Caco-2 (cell line): Measurements from ENCODE around the gene OXSR1. TPM values are rescaled to one million over a fixed set of nuclear protein-coding genes. Genes with fewer than 3 reads are reported as not detected.

Experiments
- BruUV-seq: library from RNA; stranded (reverse); fragments of 400-500 nt; replicated peaks from 2 replicates; lab custom pipeline; 2021; lab: Mats Ljungman, UMichigan
- CTCF ChIA-PET: fragments of 300-600 bp; sonication (Branson Sonifier 250); formaldehyde crosslinking; loops from one replicate; lab custom pipeline; 2022; ENCODE audit warnings: antibody characterized with exemption; lab: Charles Lee
- POLR2A ChIA-PET: fragments of 300-600 bp; sonication (Branson Sonifier 250); formaldehyde crosslinking; loops from one replicate; lab custom pipeline; 2022; ENCODE audit warnings: antibody characterized with exemption; lab: Charles Lee
- DNase-seq, 2 experiments: peaks; one replicate each; pipeline versions ENCODE4 v3.0.0 to v3.0.0-alpha.2; 2020 to 2022
- H3K27me3 ChIP-seq: replicated peaks from 2 replicates; pipeline ENCODE4 v1.6.0; 2011; ENCODE audit warnings: low read length; ENCODE audit not compliant: control insufficient read depth, insufficient read depth
- H3K36me3 ChIP-seq: 2 replicates; pipeline ENCODE4 v1.5.1; 2011; ENCODE audit warnings: low read length; ENCODE audit not compliant: control insufficient read depth, insufficient read depth
- H3K4me1 ChIP-seq: fragments of 250-450 bp; sonication (Bioruptor Pico); 2 replicates; pipeline ENCODE4 v1.5.1; 2020; ENCODE audit warnings: mild to moderate bottlenecking
- H3K4me3 ChIP-seq: 2 replicates; pipeline ENCODE4 v1.5.1; 2011; ENCODE audit warnings: low read depth, mild to moderate bottlenecking, control low read depth, low read length
- H3K9me3 ChIP-seq: fragments of 250-450 bp; sonication (Bioruptor Pico); 2 replicates; pipeline ENCODE4 v1.5.1; 2020; ENCODE audit warnings: mild to moderate bottlenecking, moderate library complexity
- H3K27ac Mint-ChIP-seq: one replicate; pipeline ENCODE4 v1.8.0; 2022; ENCODE audit warnings: mixed read lengths; ENCODE audit not compliant: unreplicated experiment
- H3K27me3 Mint-ChIP-seq: one replicate; pipeline ENCODE4 v1.8.0; 2022; ENCODE audit warnings: mixed read lengths; ENCODE audit not compliant: insufficient read depth, unreplicated experiment
- H3K36me3 Mint-ChIP-seq: one replicate; pipeline ENCODE4 v1.8.0; 2022; ENCODE audit warnings: mild to moderate bottlenecking, mixed read lengths; ENCODE audit not compliant: insufficient read depth, unreplicated experiment
- H3K4me1 Mint-ChIP-seq: one replicate; pipeline ENCODE4 v1.8.0; 2022; ENCODE audit warnings: low read depth, mixed read lengths; ENCODE audit not compliant: unreplicated experiment
- H3K4me3 Mint-ChIP-seq: one replicate; pipeline ENCODE4 v1.8.0; 2022; ENCODE audit warnings: mild to moderate bottlenecking, moderate library complexity, mixed read lengths; ENCODE audit not compliant: unreplicated experiment
- H3K9me3 Mint-ChIP-seq: one replicate; pipeline ENCODE4 v1.8.0; 2022; ENCODE audit warnings: mixed read lengths; ENCODE audit not compliant: unreplicated experiment
- intact Hi-C: fragments of 100-400 bp; cut with micrococcal nuclease; formaldehyde crosslinking; loops from one replicate; pipeline ENCODE4 v1.10.0; 2022; ENCODE audit not compliant: unreplicated experiment
- total RNA-seq: library from RNA; stranded (reverse); gene quantifications from 2 replicates; pipeline ENCODE4 v1.2.3, GENCODE V29; 2022
- TF ChIP-seq, protein P1 (sequence below), 2 experiments: fragments of 200-600 bp in 1 of 2; IDR thresholded peaks; 1 replicate in 1 of 2; 2 replicates in 1 of 2; pipeline versions ENCODE4 v1.5.1 to v1.8.0; 2011 to 2022; ENCODE audit warnings: antibody characterized with exemption in 1 of 2, control low read depth in 1 of 2, inconsistent platforms in 1 of 2, low read depth in 1 of 2, low read length in 1 of 2, mild to moderate bottlenecking in 1 of 2, moderate library complexity in 1 of 2; ENCODE audit not compliant: insufficient read depth in 1 of 2, severe bottlenecking in 1 of 2, unreplicated experiment in 1 of 2

OXSR1 gene
- total RNA-seq, 1 experiment from 2014 or later = 39.2 TPM

DNA sequence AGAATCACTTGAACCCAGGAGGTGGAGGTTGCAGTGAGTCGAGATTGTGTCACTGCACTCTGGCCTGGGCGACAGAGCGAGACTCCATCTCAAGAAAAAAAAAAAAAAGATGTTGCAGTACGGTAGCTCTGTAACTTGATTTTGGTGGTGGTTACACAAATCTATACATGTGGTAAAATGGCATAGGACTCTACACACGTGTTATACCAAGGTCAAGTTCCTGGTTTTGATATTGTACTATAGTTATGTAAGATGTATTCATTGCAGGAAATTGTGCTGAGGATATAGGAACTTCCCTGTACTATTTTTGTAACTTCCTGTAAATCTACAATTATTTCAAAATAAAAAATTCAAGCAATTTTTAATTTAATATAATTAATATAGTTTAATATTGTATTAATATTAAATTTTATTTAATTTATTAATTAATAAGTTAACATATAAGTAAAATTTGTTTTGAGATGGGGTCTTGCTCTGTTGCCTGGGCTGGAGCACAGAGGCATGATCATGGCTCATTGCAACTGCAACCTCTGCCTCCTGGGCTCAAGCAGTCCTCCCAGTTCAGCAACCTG, 16.9 kb upstream of the OXSR1 start:
- H3K4me1 Mint-ChIP-seq = no peaks in the 10 kb centered on the region
- no TSS peak for BruUV-seq
- ChIA-PET POLR2A (no interaction called here), CTCF (interaction anchor here (0.7 kb wide), 1 partner anchor 9 kb away, joined by 4 read pairs; no protein-coding TSS in a partner anchor)
- no peak for DNase-seq
- Histone ChIP-seq H3K9me3 (peaks cover 4% of the 10 kb centered on the region; the same call in 1 of the 2 replicates), H3K27me3 (no peaks in the 10 kb centered on the region), H3K4me3 (no peak overlapping the region), H3K4me1 (peaks cover under 1% of the 10 kb centered on the region; the same call in 1 of the 2 replicates), H3K36me3 (no peaks in the 10 kb centered on the region)
- peaks cover 13% of the 10 kb centered on the region for H3K9me3 Mint-ChIP-seq
- no peaks in the 10 kb centered on the region for H3K36me3 Mint-ChIP-seq
- H3K4me3 Mint-ChIP-seq = no peak overlapping the region
- H3K27ac Mint-ChIP-seq = no peak overlapping the region
- intact Hi-C loops = no loop called here
- TF ChIP-seq, protein P1, sequence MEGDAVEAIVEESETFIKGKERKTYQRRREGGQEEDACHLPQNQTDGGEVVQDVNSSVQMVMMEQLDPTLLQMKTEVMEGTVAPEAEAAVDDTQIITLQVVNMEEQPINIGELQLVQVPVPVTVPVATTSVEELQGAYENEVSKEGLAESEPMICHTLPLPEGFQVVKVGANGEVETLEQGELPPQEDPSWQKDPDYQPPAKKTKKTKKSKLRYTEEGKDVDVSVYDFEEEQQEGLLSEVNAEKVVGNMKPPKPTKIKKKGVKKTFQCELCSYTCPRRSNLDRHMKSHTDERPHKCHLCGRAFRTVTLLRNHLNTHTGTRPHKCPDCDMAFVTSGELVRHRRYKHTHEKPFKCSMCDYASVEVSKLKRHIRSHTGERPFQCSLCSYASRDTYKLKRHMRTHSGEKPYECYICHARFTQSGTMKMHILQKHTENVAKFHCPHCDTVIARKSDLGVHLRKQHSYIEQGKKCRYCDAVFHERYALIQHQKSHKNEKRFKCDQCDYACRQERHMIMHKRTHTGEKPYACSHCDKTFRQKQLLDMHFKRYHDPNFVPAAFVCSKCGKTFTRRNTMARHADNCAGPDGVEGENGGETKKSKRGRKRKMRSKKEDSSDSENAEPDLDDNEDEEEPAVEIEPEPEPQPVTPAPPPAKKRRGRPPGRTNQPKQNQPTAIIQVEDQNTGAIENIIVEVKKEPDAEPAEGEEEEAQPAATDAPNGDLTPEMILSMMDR (IDR thresholded peaks at IDR 0.05; ENCODE audit: insufficient read depth in 1 of 2, low read depth in 1 of 2, low read length in 1 of 2, severe bottlenecking in 1 of 2, unreplicated experiment in 1 of 2) = no peak
- no peaks in the 10 kb centered on the region for H3K27me3 Mint-ChIP-seq

DNA sequence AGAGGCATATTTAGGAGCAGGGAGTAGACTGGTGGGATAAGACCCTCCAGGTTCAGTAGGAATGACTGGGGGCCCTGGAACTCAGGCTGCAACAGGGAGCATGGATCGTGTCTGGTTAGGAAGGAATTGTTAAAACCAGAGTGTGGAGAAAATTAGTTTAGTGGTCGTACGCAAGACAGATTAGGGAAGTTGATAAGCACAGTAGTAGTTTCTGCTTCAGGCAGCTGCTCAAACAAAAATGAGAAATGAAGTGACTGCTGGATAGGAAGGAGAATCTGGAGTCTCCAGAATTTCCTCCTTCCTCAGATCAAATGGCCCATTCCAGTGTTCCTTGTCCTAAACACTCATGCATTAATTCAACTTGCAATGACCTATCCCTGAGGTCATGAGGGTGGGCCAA, 15.6 kb upstream of the OXSR1 start:
- peaks cover 14% of the 10 kb centered on the region for H3K4me1 ChIP-seq
- peaks cover 13% of the 10 kb centered on the region for H3K9me3 Mint-ChIP-seq
- H3K36me3 ChIP-seq = no peaks in the 10 kb centered on the region
- no peak overlapping the region for H3K4me3 Mint-ChIP-seq
- H3K4me1 Mint-ChIP-seq = no peaks in the 10 kb centered on the region
- H3K27ac Mint-ChIP-seq = no peak overlapping the region
- CTCF ChIA-PET = no interaction called here
- H3K4me3 ChIP-seq = no peak overlapping the region
- H3K9me3 ChIP-seq = peaks cover 4% of the 10 kb centered on the region; the same call in 1 of the 2 replicates
- H3K36me3 Mint-ChIP-seq = no peaks in the 10 kb centered on the region
- intact Hi-C loops = no loop called here
- DNase-seq = no peak
- TF ChIP-seq, protein P1 (IDR thresholded peaks at IDR 0.05; ENCODE audit: insufficient read depth in 1 of 2, low read depth in 1 of 2, low read length in 1 of 2, severe bottlenecking in 1 of 2, unreplicated experiment in 1 of 2) = no peak
- BruUV-seq = no TSS peak
- no peaks in the 10 kb centered on the region for H3K27me3 Mint-ChIP-seq
- POLR2A ChIA-PET = no interaction called here
- no peaks in the 10 kb centered on the region for H3K27me3 ChIP-seq

DNA sequence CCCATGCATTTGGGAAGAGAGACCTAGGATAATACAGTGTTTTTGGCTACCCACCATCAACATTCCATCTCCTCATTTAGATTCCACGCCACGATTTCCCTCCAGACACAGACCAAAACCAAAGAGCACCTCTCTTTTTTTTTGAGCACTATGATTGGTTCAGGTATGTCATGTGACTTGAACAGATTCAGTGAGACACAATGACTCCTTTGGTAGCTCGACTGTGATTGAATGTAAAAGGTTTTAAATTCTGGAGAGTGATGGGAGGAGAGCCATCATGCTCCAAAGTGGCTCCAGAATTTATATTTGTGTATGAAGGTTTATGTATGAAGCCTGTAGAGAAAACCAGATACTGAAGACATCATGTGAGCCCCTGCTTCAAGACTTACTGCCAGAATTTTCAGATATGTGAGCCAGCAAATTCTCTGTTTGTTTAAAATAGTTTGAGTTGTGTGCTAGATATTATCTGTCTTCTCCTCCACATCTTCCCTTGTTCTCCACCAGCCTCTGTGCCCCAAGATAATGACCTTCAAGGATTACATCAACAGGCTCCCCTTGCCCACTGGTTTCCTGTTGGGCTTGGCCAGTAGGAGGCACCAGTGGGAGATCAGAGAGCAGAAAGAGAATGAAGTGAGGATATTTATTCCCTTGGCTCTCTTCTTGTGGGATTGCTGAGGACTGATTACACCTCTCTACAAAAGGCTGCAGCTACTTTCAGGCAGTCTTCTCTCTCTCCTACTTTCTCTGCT, 14.4 kb upstream of the OXSR1 start:
- Histone ChIP-seq H3K9me3 (peaks cover 4% of the 10 kb centered on the region; the same call in 1 of the 2 replicates), H3K27me3 (no peaks in the 10 kb centered on the region), H3K4me1 (peaks cover 15% of the 10 kb centered on the region), H3K36me3 (no peaks in the 10 kb centered on the region), H3K4me3 (no peak overlapping the region)
- no peaks in the 10 kb centered on the region for H3K27me3 Mint-ChIP-seq
- TF ChIP-seq, protein P1 (IDR thresholded peaks at IDR 0.05; ENCODE audit: insufficient read depth in 1 of 2, low read depth in 1 of 2, low read length in 1 of 2, severe bottlenecking in 1 of 2, unreplicated experiment in 1 of 2) = no peak
- H3K36me3 Mint-ChIP-seq = no peaks in the 10 kb centered on the region
- BruUV-seq = no TSS peak
- peaks cover 13% of the 10 kb centered on the region for H3K9me3 Mint-ChIP-seq
- ChIA-PET CTCF (no interaction called here), POLR2A (no interaction called here)
- no peak overlapping the region for H3K27ac Mint-ChIP-seq
- no peak overlapping the region for H3K4me3 Mint-ChIP-seq
- no peak for DNase-seq
- no peaks in the 10 kb centered on the region for H3K4me1 Mint-ChIP-seq
- intact Hi-C loops = no loop called here
